ENCODE data around the gene SCRN1.
"Not testable (repeated sequence)": the region's sequence is repeated elsewhere in the genome, so short reads cannot be mapped to it uniquely, and the experiment has no call there.

Gene SCRN1

DNA sequence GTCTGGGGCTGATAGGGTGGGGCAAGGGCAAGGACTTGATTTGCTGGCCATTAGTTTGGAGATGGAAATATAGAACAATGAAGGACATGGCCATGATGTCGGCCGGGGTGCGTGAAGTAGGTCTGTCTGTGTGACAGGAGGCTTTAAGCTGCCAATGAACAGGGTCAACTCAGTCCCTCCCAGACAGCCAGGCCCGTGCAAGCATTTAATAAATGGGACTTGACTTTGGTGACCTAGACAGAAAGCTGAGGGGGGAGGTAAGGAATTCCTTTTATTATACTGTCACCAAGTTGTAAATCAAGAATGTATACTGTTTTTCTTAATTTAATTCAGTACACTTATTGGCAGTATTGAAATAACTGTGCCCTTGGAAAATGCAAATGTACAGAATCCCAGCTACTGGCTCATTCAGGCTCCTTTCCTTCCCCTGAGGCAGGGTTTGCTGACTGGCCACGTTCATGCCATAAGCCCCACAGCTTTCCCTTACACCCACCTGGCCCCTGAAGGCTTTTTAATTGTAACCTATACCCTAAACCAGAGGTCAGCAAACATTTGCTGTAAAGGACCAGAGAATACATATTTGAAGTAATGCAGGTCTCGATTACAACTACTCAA, 96.1 kb downstream of the SCRN1 start:
- Histone ChIP-seq H3K27me3 (replicated peaks; ENCODE audit: insufficient read depth, low read length) (no peaks in the 10 kb centered on the region), H3K9ac (ENCODE audit: low read length) (no peak overlapping the region), H4K20me1 (ENCODE audit: insufficient read depth, low read length) (no peaks in the 10 kb centered on the region), H3K36me3 (replicated peaks; ENCODE audit: insufficient read depth, low read length) (no peaks in the 10 kb centered on the region), H3F3A (ENCODE audit: insufficient read depth, low read length) (no peaks in the 10 kb centered on the region), H3K4me2 (ENCODE audit: low read depth, low read length) (no peak overlapping the region), H3K4me1 (ENCODE audit: low read length) (no peaks in the 10 kb centered on the region), H2AFZ (ENCODE audit: low read length) (no peak overlapping the region), H3K79me2 (ENCODE audit: low read length) (no peaks in the 10 kb centered on the region), H3K9me3 (replicated peaks; ENCODE audit: insufficient read depth, low read length) (no peaks in the 10 kb centered on the region), H3K4me3 (ENCODE audit: low read length) (no peak overlapping the region), H3K27ac (ENCODE audit: low read length) (no peak overlapping the region), H3K9me2 (replicated peaks; ENCODE audit: insufficient read depth, low read length) (no peaks in the 10 kb centered on the region)
- no peak for TF ChIP-seq EZH2 (optimal IDR thresholded peaks at IDR 0.05; ENCODE audit: low read depth, low read length)
- TF ChIP-seq EZH2phosphoT487 (IDR thresholded peaks at IDR 0.05; ENCODE audit: low read length) = no peak
- TF ChIP-seq, protein P1, sequence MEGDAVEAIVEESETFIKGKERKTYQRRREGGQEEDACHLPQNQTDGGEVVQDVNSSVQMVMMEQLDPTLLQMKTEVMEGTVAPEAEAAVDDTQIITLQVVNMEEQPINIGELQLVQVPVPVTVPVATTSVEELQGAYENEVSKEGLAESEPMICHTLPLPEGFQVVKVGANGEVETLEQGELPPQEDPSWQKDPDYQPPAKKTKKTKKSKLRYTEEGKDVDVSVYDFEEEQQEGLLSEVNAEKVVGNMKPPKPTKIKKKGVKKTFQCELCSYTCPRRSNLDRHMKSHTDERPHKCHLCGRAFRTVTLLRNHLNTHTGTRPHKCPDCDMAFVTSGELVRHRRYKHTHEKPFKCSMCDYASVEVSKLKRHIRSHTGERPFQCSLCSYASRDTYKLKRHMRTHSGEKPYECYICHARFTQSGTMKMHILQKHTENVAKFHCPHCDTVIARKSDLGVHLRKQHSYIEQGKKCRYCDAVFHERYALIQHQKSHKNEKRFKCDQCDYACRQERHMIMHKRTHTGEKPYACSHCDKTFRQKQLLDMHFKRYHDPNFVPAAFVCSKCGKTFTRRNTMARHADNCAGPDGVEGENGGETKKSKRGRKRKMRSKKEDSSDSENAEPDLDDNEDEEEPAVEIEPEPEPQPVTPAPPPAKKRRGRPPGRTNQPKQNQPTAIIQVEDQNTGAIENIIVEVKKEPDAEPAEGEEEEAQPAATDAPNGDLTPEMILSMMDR (IDR thresholded peaks at IDR 0.05; ENCODE audit: low read length) = no peak
- no peak for DNase-seq

DNA sequence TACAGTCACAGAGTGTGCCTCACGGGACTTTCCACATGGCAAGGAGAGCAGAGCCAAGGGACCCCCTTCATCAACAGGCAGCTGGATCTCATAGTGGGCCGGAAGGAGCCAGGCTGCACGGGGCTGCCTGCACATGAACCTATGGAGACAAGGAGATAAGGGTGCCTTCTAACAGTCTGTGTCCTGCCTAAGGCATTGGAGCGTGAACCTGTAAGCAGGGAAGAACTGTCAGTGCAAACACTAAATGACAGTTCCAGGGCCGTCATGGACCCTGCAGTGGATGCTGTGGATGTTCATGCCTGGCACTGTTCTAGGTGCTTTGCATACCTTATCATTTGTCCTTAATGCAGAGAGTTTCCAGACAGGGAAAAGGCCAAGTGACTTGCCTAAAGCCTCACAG, 97.4 kb downstream of the SCRN1 start:
- no peaks in the 10 kb centered on the region for H3K9me2 ChIP-seq (replicated peaks; ENCODE audit: insufficient read depth, low read length)

DNA sequence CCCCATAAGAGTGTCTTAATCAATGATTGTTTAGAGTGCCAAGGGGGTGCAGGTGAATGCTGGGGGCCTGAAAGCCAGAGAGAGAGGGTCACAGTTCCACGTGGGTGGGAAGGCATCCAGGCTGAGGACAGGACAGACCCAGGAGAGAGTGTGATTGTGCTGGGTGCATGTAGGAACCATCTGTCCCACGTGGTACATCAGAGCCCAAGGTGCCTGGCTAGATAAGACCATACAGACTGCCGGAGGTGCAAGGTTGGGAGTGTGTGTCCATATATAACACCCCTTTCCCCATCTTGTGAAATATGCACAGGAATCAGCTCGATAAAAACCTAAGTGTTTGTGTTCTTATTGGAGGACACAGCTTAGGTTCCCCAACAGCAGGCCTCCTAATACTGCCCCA, 97.8 kb downstream of the SCRN1 start:
- H3K9me3 ChIP-seq (replicated peaks; ENCODE audit: insufficient read depth, low read length) = no peaks in the 10 kb centered on the region
- no peak for TF ChIP-seq EZH2phosphoT487 (IDR thresholded peaks at IDR 0.05; ENCODE audit: low read length)
- TF ChIP-seq, protein P1 (IDR thresholded peaks at IDR 0.05; ENCODE audit: low read length) = no peak
- TF ChIP-seq EZH2 (optimal IDR thresholded peaks at IDR 0.05; ENCODE audit: low read depth, low read length) = no peak
- H3K9ac ChIP-seq (ENCODE audit: low read length) = no peak overlapping the region
- no peaks in the 10 kb centered on the region for H3K36me3 ChIP-seq (replicated peaks; ENCODE audit: insufficient read depth, low read length)
- H3K27me3 ChIP-seq (replicated peaks; ENCODE audit: insufficient read depth, low read length) = no peaks in the 10 kb centered on the region
- no peaks in the 10 kb centered on the region for H3F3A ChIP-seq (ENCODE audit: insufficient read depth, low read length)
- H3K9me2 ChIP-seq (replicated peaks; ENCODE audit: insufficient read depth, low read length) = no peaks in the 10 kb centered on the region
- no peak overlapping the region for H3K4me3 ChIP-seq (ENCODE audit: low read length)
- H4K20me1 ChIP-seq (ENCODE audit: insufficient read depth, low read length) = no peaks in the 10 kb centered on the region
- no peak overlapping the region for H3K4me2 ChIP-seq (ENCODE audit: low read depth, low read length)
- H3K79me2 ChIP-seq (ENCODE audit: low read length) = no peaks in the 10 kb centered on the region
- no peak overlapping the region for H3K27ac ChIP-seq (ENCODE audit: low read length)
- no peak for DNase-seq
- no peaks in the 10 kb centered on the region for H3K4me1 ChIP-seq (ENCODE audit: low read length)
- H2AFZ ChIP-seq (ENCODE audit: low read length) = no peak overlapping the region

More for the DNA sequence above, 97.4 kb downstream of the SCRN1 start:
- no peaks in the 10 kb centered on the region for H3K36me3 ChIP-seq (replicated peaks; ENCODE audit: insufficient read depth, low read length)
- H2AFZ ChIP-seq (ENCODE audit: low read length) = no peak overlapping the region
- H3K79me2 ChIP-seq (ENCODE audit: low read length) = no peaks in the 10 kb centered on the region
- no peak overlapping the region for H3K4me3 ChIP-seq (ENCODE audit: low read length)
- H3K9ac ChIP-seq (ENCODE audit: low read length) = no peak overlapping the region
- H4K20me1 ChIP-seq (ENCODE audit: insufficient read depth, low read length) = no peaks in the 10 kb centered on the region
- no peak overlapping the region for H3K27ac ChIP-seq (ENCODE audit: low read length)
- TF ChIP-seq, protein P1 (IDR thresholded peaks at IDR 0.05; ENCODE audit: low read length) = no peak
- TF ChIP-seq EZH2phosphoT487 (IDR thresholded peaks at IDR 0.05; ENCODE audit: low read length) (no peak), EZH2 (optimal IDR thresholded peaks at IDR 0.05; ENCODE audit: low read depth, low read length) (no peak)
- H3K27me3 ChIP-seq (replicated peaks; ENCODE audit: insufficient read depth, low read length) = no peaks in the 10 kb centered on the region
- H3K4me1 ChIP-seq (ENCODE audit: low read length) = no peaks in the 10 kb centered on the region
- H3K4me2 ChIP-seq (ENCODE audit: low read depth, low read length) = no peak overlapping the region
- no peak for DNase-seq
- H3K9me3 ChIP-seq (replicated peaks; ENCODE audit: insufficient read depth, low read length) = no peaks in the 10 kb centered on the region
- no peaks in the 10 kb centered on the region for H3F3A ChIP-seq (ENCODE audit: insufficient read depth, low read length)

DNA sequence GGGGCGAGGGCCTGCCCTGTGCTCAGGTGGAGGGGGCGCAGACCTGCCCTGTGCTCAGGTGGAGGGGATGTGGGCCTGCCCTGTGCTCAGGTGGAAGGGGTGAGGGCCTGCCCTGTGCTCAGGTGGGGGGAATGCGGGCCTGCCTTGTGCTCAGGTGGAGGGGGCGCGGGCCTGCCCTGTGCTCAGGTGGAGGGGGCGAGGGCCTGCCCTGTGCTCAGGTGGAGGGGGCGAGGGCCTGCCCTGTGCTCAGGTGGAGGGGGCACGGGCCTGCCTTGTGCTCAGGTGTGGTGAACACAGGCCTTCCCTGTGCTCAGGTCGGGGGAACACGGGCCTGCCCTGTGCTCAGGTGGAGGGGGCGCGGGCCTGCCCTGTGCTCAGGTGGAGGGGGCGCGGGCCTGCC, 98.8 kb downstream of the SCRN1 start:
- H3K9me2 ChIP-seq (replicated peaks; ENCODE audit: insufficient read depth, low read length); H3K4me3 ChIP-seq (ENCODE audit: low read length); H4K20me1 ChIP-seq (ENCODE audit: insufficient read depth, low read length); H3K4me1 ChIP-seq (ENCODE audit: low read length); H3K27me3 ChIP-seq (replicated peaks; ENCODE audit: insufficient read depth, low read length); H3K36me3 ChIP-seq (replicated peaks; ENCODE audit: insufficient read depth, low read length); H2AFZ ChIP-seq (ENCODE audit: low read length); DNase-seq; H3K27ac ChIP-seq (ENCODE audit: low read length); H3F3A ChIP-seq (ENCODE audit: insufficient read depth, low read length); H3K79me2 ChIP-seq (ENCODE audit: low read length); H3K9ac ChIP-seq (ENCODE audit: low read length); H3K9me3 ChIP-seq (replicated peaks; ENCODE audit: insufficient read depth, low read length); H3K4me2 ChIP-seq (ENCODE audit: low read depth, low read length): not testable (repeated sequence)
